HG03175 (cell line): ENCODE measurements around the gene UBD.

Experiments
- ATAC-seq: cut with Tn5 transposase; IDR thresholded peaks from one replicate; pipeline ENCODE4 v1.9.1; 2021; ENCODE audit warnings: mild to moderate bottlenecking, moderate library complexity; ENCODE audit not compliant: unreplicated experiment

The UBD gene

GRCh38 chr6:29561606-29562181 lies 2.2 kb upstream of the UBD start:
- no peak for ATAC-seq

DNA sequence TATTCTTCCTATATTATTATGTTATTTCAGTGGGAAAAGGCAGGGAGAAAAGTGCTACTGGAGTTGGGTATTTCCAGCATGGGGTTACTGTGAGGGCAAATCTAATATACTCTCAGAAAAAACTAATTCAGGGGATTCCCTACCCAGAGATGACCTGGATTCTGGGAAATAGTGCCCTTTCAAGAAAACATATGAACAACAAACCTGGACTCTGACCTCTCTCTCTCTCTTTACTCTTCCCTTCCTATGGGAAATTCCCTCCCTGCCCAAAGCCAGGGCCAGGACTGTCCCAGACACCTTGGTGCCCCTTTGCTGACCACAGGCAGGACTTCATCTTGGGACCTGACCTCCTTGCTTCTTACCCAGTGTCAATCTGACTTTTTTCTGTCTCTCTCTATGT lies 1.6 kb upstream of the UBD start:
- ATAC-seq, result no peak

- ATAC-seq, result no peak
Observed at GRCh38 chr6:29558439-29559079, 973 bp downstream of the UBD start.

DNA sequence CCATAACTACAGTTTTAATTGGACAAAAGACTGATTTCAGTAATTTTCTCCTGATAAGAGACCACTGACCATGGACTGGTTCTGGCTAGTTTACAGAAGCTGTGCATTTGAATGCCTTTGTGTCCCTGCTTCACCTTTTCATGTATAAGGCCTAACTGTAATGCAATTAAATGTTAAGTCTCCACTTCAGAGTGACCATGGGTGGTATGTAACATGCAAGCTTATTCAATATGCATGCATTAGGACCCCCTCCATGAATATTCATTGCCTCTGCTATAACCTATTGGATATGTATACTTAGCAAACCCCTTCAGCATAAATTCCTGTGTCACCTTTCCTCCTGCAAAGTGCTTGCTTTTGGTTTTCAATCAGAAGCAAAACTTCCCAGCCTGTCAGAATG lies 2.2 kb downstream of the UBD start:
- no peak for ATAC-seq

GRCh38 chr6:29554764-29555163 lies 4.8 kb downstream of the UBD start:
- no peak for ATAC-seq

DNA sequence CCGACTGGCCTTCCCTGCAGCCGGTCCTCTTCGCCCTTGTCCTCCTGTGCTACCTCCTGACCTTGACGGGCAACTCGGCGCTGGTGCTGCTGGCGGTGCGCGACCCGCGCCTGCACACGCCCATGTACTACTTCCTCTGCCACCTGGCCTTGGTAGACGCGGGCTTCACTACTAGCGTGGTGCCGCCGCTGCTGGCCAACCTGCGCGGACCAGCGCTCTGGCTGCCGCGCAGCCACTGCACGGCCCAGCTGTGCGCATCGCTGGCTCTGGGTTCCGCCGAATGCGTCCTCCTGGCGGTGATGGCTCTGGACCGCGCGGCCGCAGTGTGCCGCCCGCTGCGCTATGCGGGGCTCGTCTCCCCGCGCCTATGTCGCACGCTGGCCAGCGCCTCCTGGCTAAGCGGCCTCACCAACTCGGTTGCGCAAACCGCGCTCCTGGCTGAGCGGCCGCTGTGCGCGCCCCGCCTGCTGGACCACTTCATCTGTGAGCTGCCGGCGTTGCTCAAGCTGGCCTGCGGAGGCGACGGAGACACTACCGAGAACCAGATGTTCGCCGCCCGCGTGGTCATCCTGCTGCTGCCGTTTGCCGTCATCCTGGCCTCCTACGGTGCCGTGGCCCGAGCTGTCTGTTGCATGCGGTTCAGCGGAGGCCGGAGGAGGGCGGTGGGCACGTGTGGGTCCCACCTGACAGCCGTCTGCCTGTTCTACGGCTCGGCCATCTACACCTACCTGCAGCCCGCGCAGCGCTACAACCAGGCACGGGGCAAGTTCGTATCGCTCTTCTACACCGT lies 6.1 kb downstream of the UBD start:
- ATAC-seq, result no peak

- peak; percentile 83 for ATAC-seq
Observed at GRCh38 chr6:29552512-29553051, 7.0 kb downstream of the UBD start.

DNA sequence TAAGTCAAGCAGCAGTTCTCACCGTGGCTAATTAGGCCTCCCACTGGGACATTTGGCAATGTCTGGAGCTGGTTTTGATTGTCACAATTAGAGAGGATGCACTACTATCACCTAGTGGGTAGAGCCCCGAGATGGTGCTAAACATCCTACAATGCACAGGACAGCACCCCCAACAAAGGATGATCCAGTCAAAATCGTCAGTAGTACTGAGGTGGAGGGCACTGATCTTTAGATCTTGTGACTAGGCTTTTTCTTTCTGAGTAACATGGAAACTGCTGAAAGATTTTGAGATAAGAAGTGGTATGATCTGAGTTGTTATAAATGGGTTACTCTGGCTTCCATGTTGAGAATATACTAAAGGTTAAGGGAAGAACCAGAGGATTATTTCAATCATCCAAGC lies 12.0 kb downstream of the UBD start:
- ATAC-seq, result no peak

- no peak for ATAC-seq
Observed at GRCh38 chr6:29537714-29538403, 21.7 kb downstream of the UBD start.

GRCh38 chr6:29532320-29532951 lies 27.1 kb downstream of the UBD start:
- no peak for ATAC-seq

GRCh38 chr6:29531668-29532067 lies 27.9 kb downstream of the UBD start:
- ATAC-seq, result no peak

GRCh38 chr6:29530671-29531310 lies 28.7 kb downstream of the UBD start:
- no peak for ATAC-seq

- no peak for ATAC-seq
Observed at GRCh38 chr6:29529956-29530355, 29.6 kb downstream of the UBD start.

- ATAC-seq, result no peak
Observed at GRCh38 chr6:29528988-29529560, 30.5 kb downstream of the UBD start.

- no peak for ATAC-seq
Observed at GRCh38 chr6:29528300-29528931, 31.1 kb downstream of the UBD start.

- ATAC-seq, result no peak
Observed at GRCh38 chr6:29527564-29527963, 32.0 kb downstream of the UBD start.

- no peak for ATAC-seq
Observed at GRCh38 chr6:29527126-29527525, 32.4 kb downstream of the UBD start.

GRCh38 chr6:29525311-29525639 lies 34.3 kb downstream of the UBD start:
- ATAC-seq, result no peak

DNA sequence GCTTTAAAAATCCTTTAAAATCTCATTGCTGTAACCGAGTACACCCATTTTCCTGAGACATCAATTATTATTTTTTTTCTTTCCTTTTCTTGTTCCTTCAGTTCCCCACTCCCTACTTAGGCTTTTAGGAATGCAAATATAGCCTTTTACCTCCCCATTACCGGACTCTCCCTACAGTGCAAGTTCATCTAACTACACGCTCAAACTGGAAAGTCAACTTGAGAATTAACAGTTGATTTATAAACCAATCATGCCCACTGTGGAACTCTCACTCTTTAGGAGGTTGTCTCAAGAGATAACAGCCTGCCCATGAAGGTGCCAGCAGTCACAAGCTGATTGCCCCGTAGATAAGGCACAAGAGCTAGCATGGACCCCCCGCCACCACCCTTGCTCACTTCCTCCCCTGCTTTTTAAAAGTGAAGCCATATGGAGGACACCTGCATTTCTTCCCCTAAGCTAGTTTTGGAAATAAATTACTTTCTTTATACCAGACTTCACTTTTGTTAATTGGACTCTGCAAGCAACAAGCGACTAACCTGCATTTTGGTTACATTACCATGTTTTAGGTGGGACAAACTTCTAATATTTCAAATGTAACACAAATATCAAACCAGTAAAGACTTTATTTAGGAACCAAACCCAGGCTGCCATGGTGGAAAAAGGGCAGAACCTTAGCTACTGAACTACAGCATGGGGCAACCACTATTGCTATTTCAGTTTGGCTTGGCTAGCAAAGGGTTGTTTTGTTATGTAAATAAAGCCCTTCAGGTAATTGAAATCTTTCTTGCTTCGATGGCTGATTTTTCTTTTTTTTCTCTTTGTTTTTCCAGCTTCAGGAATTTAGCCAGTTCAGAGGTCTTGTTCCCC lies 34.9 kb downstream of the UBD start:
- no peak for ATAC-seq
